Sigmoid colon (tissue), 7 donors: ENCODE measurements around the gene KMT2B. TPM values are rescaled to one million over a fixed set of nuclear protein-coding genes. Genes with fewer than 3 reads are reported as not detected.

Experiments
- DNase-seq: peaks from one replicate; pipeline ENCODE4 v3.0.0-alpha.2; 2019
- H3K27ac ChIP-seq, 4 donors: fragments of 200-600 bp; sonication (generic); one replicate each; pipeline ENCODE4 v1.5.1; 2016 to 2019; ENCODE audit warnings: mild to moderate bottlenecking in 1 of 4
- H3K27me3 ChIP-seq, 3 donors: fragments of 200-600 bp; sonication (generic); one replicate each; pipeline ENCODE4 v1.5.1; 2019; ENCODE audit warnings: mild to moderate bottlenecking in 1 of 3
- H3K36me3 ChIP-seq, 4 donors: fragments of 200-600 bp; sonication (generic); one replicate each; pipeline ENCODE4 v1.5.1; 2016 to 2019
- H3K4me1 ChIP-seq, 4 donors: fragments of 200-600 bp; sonication (generic); one replicate each; pipeline ENCODE4 v1.5.1; 2017 to 2019
- H3K4me3 ChIP-seq, 4 donors: fragments of 200-600 bp; sonication (generic); one replicate each; pipeline ENCODE4 v1.5.1; 2017 to 2019; ENCODE audit warnings: mild to moderate bottlenecking in 2 of 4, moderate library complexity in 1 of 4
- H3K9me3 ChIP-seq, 4 donors: fragments of 200-600 bp in 3 of 4; sonication (generic) in 3 of 4; one replicate each; pipeline versions ENCODE4 v1.5.1 to v1.6.1; 2013 to 2019
- CTCF ChIP-seq, 4 experiments: fragments of 450-650 bp in 3 of 4; fragments of 200-600 bp in 1 of 4; IDR thresholded peaks; one replicate each; pipeline ENCODE4 v1.5.1; 2016 to 2019; ENCODE audit warnings: antibody characterized with exemption in 4 of 4, mild to moderate bottlenecking in 3 of 4, moderate library complexity in 2 of 4
- EP300 ChIP-seq, 4 donors: sonication (generic); formaldehyde crosslinking; IDR thresholded peaks; one replicate each; pipeline ENCODE4 v1.6.1; 2017; ENCODE audit warnings: antibody characterized with exemption in 4 of 4
- POLR2A ChIP-seq, 2 donors: fragments of 450-650 bp; IDR thresholded peaks; one replicate each; pipeline ENCODE4 v1.6.1; 2016; ENCODE audit warnings: antibody characterized with exemption in 2 of 2, mild to moderate bottlenecking in 2 of 2, moderate library complexity in 2 of 2
- POLR2AphosphoS5 ChIP-seq, 4 donors: sonication (generic); formaldehyde crosslinking; IDR thresholded peaks; one replicate each; pipeline ENCODE4 v1.6.1; 2017; ENCODE audit warnings: antibody characterized with exemption in 4 of 4
- WGBS, 2 donors: extraction: QIAGEN DNeasy Blood & Tissue Kit; methylation state at CpG; one replicate each; pipeline ENCODE4 v1.1.7; 2013; 5-methylcytosine and 5-hydroxymethylcytosine counted together
- intact Hi-C: fragments of 100-400 bp; cut with DNase I; formaldehyde crosslinking; loops from one replicate; pipeline ENCODE4 v1.15.1; 2023
- polyA plus RNA-seq, 3 donors: library from polyadenylated mRNA; stranded (reverse); fragments of 200-250 nt; gene quantifications; one replicate each; pipeline ENCODE4 v1.2.3, GENCODE V29; 2013
- total RNA-seq, 4 donors: library from RNA; depleted of rRNA; stranded (reverse); fragments of >200 nt; gene quantifications; one replicate each; pipeline ENCODE4 v1.1.0, GENCODE V29; 2016
- donor health status: healthy with polysubstance abuse.
- donor health status: Bipolar disorder and iron deficiency.
- donor health status: healthy.

The KMT2B gene
- total and polyA plus RNA-seq, 7 donors, result 6.4 to 32.2 (median 12.3) TPM

DNA sequence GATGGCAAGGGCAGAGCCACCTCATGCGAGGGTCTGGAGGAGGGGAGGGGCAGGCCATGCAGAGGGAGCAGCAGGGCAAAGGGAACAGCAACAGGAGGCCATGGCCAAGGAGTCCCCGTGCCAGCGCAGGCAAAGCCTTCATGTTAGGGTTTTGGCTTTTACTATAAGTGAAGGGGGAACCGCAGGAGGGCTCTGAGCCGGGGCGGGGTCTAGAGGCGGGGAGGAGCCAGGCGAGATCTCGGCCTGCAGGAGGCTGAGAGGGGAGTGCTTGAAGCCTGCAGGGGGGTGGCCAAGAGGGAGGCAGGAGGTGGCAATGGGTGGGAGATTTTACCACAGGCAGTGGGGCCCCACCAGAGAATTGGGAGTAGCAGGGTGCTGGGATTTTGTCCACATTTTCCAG, 63.8 kb downstream of the KMT2B start:
- DNase-seq, result no peak
- WGBS, 2 donors, result 88 to 95% methylated on average over 9 of the region's 9 CpGs
- no peaks in the 10 kb centered on the region for H3K9me3 ChIP-seq
- TF ChIP-seq EP300 (IDR thresholded peaks at IDR 0.05), result no peak
- no peak for TF ChIP-seq POLR2A (IDR thresholded peaks at IDR 0.05)
- TF ChIP-seq POLR2AphosphoS5 (IDR thresholded peaks at IDR 0.05), result no peak
- H3K4me3 ChIP-seq, result no peak overlapping the region
- peaks cover 0 to 4% (median 0%) of the 10 kb centered on the region in 4 donors for H3K4me1 ChIP-seq
- intact Hi-C loops, result no loop called here
- no peak overlapping the region for H3K27ac ChIP-seq
- H3K36me3 ChIP-seq, result peaks cover 11 to 53% (median 16%) of the 10 kb centered on the region in 4 donors
- no peaks in the 10 kb centered on the region for H3K27me3 ChIP-seq

GRCh38 chr19:35782589-35782988, 64.8 kb downstream of the KMT2B start:
- intact Hi-C loops, result no loop called here
- Histone ChIP-seq H3K36me3 (peaks cover 11 to 53% (median 16%) of the 10 kb centered on the region in 4 donors), H3K4me1 (no peaks in the 10 kb centered on the region), H3K9me3 (no peaks in the 10 kb centered on the region), H3K27ac (no peak overlapping the region), H3K27me3 (no peaks in the 10 kb centered on the region), H3K4me3 (no peak overlapping the region)
- TF ChIP-seq EP300 (IDR thresholded peaks at IDR 0.05) (no peak), CTCF (IDR thresholded peaks at IDR 0.05) (no peak), POLR2AphosphoS5 (IDR thresholded peaks at IDR 0.05) (no peak), POLR2A (IDR thresholded peaks at IDR 0.05) (no peak)
- no peak for DNase-seq
- WGBS, 2 donors, result 96 to 97% methylated on average over 12 of the region's 12 CpGs

DNA sequence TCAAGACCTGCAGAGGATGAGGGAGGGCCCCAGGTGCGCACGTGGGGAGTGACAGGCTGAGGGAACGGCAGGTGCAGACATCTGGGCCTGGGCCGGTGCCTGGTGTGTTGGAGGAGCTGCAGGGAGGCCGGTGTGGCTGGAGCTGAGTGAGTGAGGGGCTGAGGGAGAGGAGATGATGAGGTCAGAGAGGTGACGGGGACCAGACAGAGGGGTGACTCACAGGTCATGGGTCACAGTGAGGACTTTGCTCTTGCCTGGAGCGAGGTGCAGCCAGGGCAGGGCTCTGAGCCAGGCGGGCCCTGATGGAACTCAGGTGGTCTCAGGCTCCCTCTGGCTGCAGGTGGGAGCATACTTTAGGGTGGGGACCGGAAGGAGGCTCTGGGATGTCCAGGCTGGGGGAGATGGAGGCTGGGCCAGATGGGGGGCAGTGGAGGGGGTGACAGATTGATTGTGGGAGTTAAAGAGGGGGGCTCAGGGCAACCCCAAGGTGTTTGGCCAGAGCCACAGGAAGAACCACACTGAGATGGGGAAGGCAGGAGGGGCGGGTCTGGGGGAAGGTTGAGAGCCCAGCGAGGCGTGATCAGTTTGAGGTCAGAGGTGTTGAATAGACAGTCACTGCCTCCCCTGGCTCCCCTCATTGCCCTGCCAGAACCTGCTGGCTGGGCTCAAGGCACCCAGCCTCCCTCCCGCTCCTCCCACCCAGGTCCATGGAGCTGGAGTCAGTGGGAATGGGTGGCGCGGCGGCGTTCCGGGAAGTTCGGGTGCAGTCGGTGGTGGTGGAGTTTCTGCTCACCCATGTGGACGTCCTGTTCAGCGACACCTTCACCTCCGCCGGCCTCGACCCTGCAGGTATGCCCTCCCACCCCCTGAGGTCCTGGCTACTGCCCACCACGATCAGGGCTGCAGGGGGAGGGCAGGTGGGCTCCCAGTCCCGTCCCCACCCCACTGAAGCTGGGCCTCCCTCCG, 65.9 kb downstream of the KMT2B start:
- intact Hi-C loops, result no loop called here
- peaks cover 10 to 41% (median 13%) of the 10 kb centered on the region in 4 donors for H3K36me3 ChIP-seq
- 87 to 89% methylated on average over 28 of the region's 28 CpGs for WGBS, 2 donors

DNA sequence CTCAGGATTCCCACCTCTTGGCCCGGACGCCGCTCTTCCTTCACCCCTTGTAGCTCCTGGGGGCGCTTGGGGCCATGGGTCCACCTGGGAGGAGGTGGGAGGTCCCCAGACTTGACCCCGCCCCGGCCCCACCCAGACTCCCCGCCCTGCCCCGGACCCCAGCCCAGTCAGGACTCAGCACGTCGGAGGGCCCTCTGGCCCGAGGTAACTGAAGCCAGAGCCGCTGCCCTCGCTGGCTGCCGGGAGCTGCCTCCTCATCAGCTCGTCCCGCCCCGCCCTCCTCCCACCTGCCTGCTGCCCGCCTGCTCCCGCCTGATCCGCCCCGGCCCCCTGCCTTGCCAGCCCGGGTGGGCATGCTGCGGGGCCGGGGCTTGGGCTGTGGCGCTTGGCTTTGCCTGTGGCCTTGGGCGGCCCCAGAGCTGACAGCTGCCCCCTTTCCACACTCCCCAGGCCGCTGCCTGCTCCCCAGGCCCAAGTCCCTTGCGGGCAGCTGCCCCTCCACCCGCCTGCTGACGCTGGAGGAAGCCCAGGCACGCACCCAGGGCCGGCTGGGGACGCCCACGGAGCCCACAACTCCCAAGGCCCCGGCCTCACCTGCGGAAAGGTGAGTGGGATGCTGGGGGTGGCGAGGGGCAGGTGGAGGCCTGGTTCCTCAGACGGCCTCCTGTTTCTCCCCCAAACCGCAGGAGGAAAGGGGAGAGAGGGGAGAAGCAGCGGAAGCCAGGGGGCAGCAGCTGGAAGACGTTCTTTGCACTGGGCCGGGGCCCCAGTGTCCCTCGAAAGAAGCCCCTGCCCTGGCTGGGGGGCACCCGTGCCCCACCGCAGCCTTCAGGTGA, 66.9 kb downstream of the KMT2B start:
- TF ChIP-seq POLR2A (IDR thresholded peaks at IDR 0.05), result no peak
- intact Hi-C loops, result no loop called here
- H3K4me3 ChIP-seq, result no peak overlapping the region
- no peaks in the 10 kb centered on the region for H3K4me1 ChIP-seq
- H3K27me3 ChIP-seq, result no peaks in the 10 kb centered on the region
- H3K27ac ChIP-seq, result no peak overlapping the region
- H3K36me3 ChIP-seq, result peaks cover 10 to 38% (median 13%) of the 10 kb centered on the region in 4 donors
- 88 to 90% methylated on average over 45 of the region's 45 CpGs for WGBS, 2 donors
- DNase-seq, result no peak
- no peaks in the 10 kb centered on the region for H3K9me3 ChIP-seq

More for the DNA sequence above, 65.9 kb downstream of the KMT2B start:
- TF ChIP-seq POLR2A (IDR thresholded peaks at IDR 0.05) (no peak), EP300 (IDR thresholded peaks at IDR 0.05) (no peak), CTCF (IDR thresholded peaks at IDR 0.05) (no peak)
- Histone ChIP-seq H3K4me3 (no peak overlapping the region), H3K27ac (no peak overlapping the region), H3K9me3 (no peaks in the 10 kb centered on the region), H3K4me1 (no peaks in the 10 kb centered on the region), H3K27me3 (no peaks in the 10 kb centered on the region)
- no peak for DNase-seq

GRCh38 chr19:35785339-35785627, 67.5 kb downstream of the KMT2B start:
- Histone ChIP-seq H3K27ac (no peak overlapping the region), H3K27me3 (no peaks in the 10 kb centered on the region), H3K4me1 (no peaks in the 10 kb centered on the region), H3K36me3 (peaks cover 9 to 34% (median 11%) of the 10 kb centered on the region in 4 donors), H3K4me3 (no peak overlapping the region), H3K9me3 (no peaks in the 10 kb centered on the region)
- 92 to 95% methylated on average over 10 of the region's 10 CpGs for WGBS, 2 donors
- intact Hi-C loops, result no loop called here
- TF ChIP-seq EP300 (IDR thresholded peaks at IDR 0.05) (no peak), POLR2AphosphoS5 (IDR thresholded peaks at IDR 0.05) (no peak), CTCF (IDR thresholded peaks at IDR 0.05) (no peak), POLR2A (IDR thresholded peaks at IDR 0.05) (no peak)
- no peak for DNase-seq
